Progenitor cell of endocrine pancreas (in vitro differentiated cells): ENCODE results near the gene TBCD. TPM values are rescaled to one million over a fixed set of nuclear protein-coding genes. Genes with fewer than 3 reads are reported as not detected.
"Not testable (repeated sequence)": the region's sequence is repeated elsewhere in the genome, so short reads cannot be mapped to it uniquely, and the experiment has no call there.

Source experiments
- DNase-seq: peaks from one replicate; pipeline ENCODE4 v3.0.0; 2021; ENCODE audit warnings: low spot score; ENCODE audit not compliant: unreplicated experiment
- H3K27ac Mint-ChIP-seq: 2 replicates; pipeline ENCODE4 v1.8.0; 2021; ENCODE audit warnings: mild to moderate bottlenecking, moderate library complexity, mixed read lengths
- H3K27me3 Mint-ChIP-seq: 2 replicates; pipeline ENCODE4 v1.8.0; 2021; ENCODE audit warnings: mixed read lengths
- H3K36me3 Mint-ChIP-seq: 2 replicates; pipeline ENCODE4 v1.8.0; 2022; ENCODE audit warnings: mixed read lengths; ENCODE audit not compliant: insufficient read depth
- H3K4me1 Mint-ChIP-seq: 2 replicates; pipeline ENCODE4 v1.8.0; 2021; ENCODE audit warnings: low read depth, mixed read lengths
- H3K4me3 Mint-ChIP-seq: 2 replicates; pipeline ENCODE4 v1.8.0; 2021; ENCODE audit warnings: low read depth, mild to moderate bottlenecking, moderate library complexity, mixed read lengths
- H3K9me3 Mint-ChIP-seq: 2 replicates; pipeline ENCODE4 v1.8.0; 2021; ENCODE audit warnings: low read depth, mixed read lengths
- CTCF ChIP-seq: fragments of 200-600 bp; sonication (generic); IDR thresholded peaks from one replicate; pipeline ENCODE4 v1.5.0; 2021; ENCODE audit warnings: antibody characterized with exemption, mild to moderate bottlenecking; ENCODE audit not compliant: unreplicated experiment
- total RNA-seq: library from RNA; stranded (reverse); gene quantifications from 2 replicates; pipeline ENCODE4 v1.2.1, GENCODE V29; 2021

Gene TBCD
- total RNA-seq, 1 donor from 2014 or later: 95.6 TPM

- no peak overlapping the region for H3K4me3 Mint-ChIP-seq
- no peak for DNase-seq
These were observed 233.0 kb downstream of the TBCD start for GRCh38 chr17:82984751-82985427.

GRCh38 chr17:82985428-82985805, 233.6 kb downstream of the TBCD start:
- H3K36me3 Mint-ChIP-seq: peaks cover 11% of the 10 kb centered on the region
- H3K27ac Mint-ChIP-seq: peak overlapping the region; percentile 85
- peaks cover 8% of the 10 kb centered on the region for H3K4me1 Mint-ChIP-seq
- H3K4me3 Mint-ChIP-seq: no peak overlapping the region
- H3K27me3 Mint-ChIP-seq: no peaks in the 10 kb centered on the region
- no peak for TF ChIP-seq CTCF
- DNase-seq: no peak
- peaks cover 3% of the 10 kb centered on the region for H3K9me3 Mint-ChIP-seq

More at GRCh38 chr17:82984751-82985427, 233.0 kb downstream of the TBCD start:
- no peak for TF ChIP-seq CTCF
- Mint-ChIP-seq H3K36me3 (peaks cover 9% of the 10 kb centered on the region), H3K27me3 (no peaks in the 10 kb centered on the region), H3K9me3 (peaks cover 3% of the 10 kb centered on the region), H3K27ac (peak overlapping the region; percentile 85), H3K4me1 (peaks cover 8% of the 10 kb centered on the region)

- H3K4me3 Mint-ChIP-seq: no peak overlapping the region
- peaks cover 8% of the 10 kb centered on the region for H3K4me1 Mint-ChIP-seq
- DNase-seq: no peak
- peaks cover 11% of the 10 kb centered on the region for H3K36me3 Mint-ChIP-seq
- H3K27ac Mint-ChIP-seq: peak overlapping the region; percentile 85
- TF ChIP-seq CTCF: no peak
- no peaks in the 10 kb centered on the region for H3K27me3 Mint-ChIP-seq
- peaks cover 3% of the 10 kb centered on the region for H3K9me3 Mint-ChIP-seq
These were observed 234.1 kb downstream of the TBCD start for GRCh38 chr17:82985973-82986372.

- Mint-ChIP-seq H3K9me3 (peaks cover 21% of the 10 kb centered on the region), H3K36me3 (peaks cover 14% of the 10 kb centered on the region)
- not testable (repeated sequence) for H3K27ac Mint-ChIP-seq, H3K4me3 Mint-ChIP-seq, H3K27me3 Mint-ChIP-seq, DNase-seq, H3K4me1 Mint-ChIP-seq
These were observed 237.2 kb downstream of the TBCD start for GRCh38 chr17:82989051-82989450.

- no peak for TF ChIP-seq CTCF
- no peak for DNase-seq
- Mint-ChIP-seq H3K4me3 (no peak overlapping the region), H3K27ac (no peak overlapping the region), H3K9me3 (peaks cover 29% of the 10 kb centered on the region), H3K4me1 (peaks cover 5% of the 10 kb centered on the region), H3K27me3 (no peaks in the 10 kb centered on the region), H3K36me3 (peaks cover 16% of the 10 kb centered on the region)
These were observed 238.0 kb downstream of the TBCD start for GRCh38 chr17:82989881-82990280.

- no peak overlapping the region for H3K27ac Mint-ChIP-seq
- H3K27me3 Mint-ChIP-seq: no peaks in the 10 kb centered on the region
- H3K4me3 Mint-ChIP-seq: no peak overlapping the region
- no peak for TF ChIP-seq CTCF
- peaks cover 17% of the 10 kb centered on the region for H3K36me3 Mint-ChIP-seq
- peaks cover 34% of the 10 kb centered on the region for H3K9me3 Mint-ChIP-seq
- no peak for DNase-seq
- H3K4me1 Mint-ChIP-seq: no peaks in the 10 kb centered on the region
These were observed 241.1 kb downstream of the TBCD start for GRCh38 chr17:82993005-82993404.
